Nephron progenitor cell (in vitro differentiated cells): ENCODE results near the gene SERHL2.
"Not testable (repeated sequence)": the region's sequence is repeated elsewhere in the genome, so short reads cannot be mapped to it uniquely, and the experiment has no call there.

Source experiments
- DNase-seq: peaks from one replicate; pipeline ENCODE4 v3.0.0; 2021
- H3K27ac Mint-ChIP-seq: 2 replicates; pipeline ENCODE4 v1.8.0; 2021; ENCODE audit warnings: mild to moderate bottlenecking, moderate library complexity, mixed read lengths
- H3K27me3 Mint-ChIP-seq: 2 replicates; pipeline ENCODE4 v1.8.0; 2021; ENCODE audit warnings: mild to moderate bottlenecking, low read depth, mixed read lengths; ENCODE audit not compliant: poor library complexity
- H3K36me3 Mint-ChIP-seq: 2 replicates; pipeline ENCODE4 v1.8.0; 2021; ENCODE audit warnings: low read depth, mixed read lengths
- H3K4me1 Mint-ChIP-seq: 2 replicates; pipeline ENCODE4 v1.8.0; 2021; ENCODE audit warnings: mixed read lengths
- H3K4me3 Mint-ChIP-seq: 2 replicates; pipeline ENCODE4 v1.8.0; 2021; ENCODE audit warnings: mild to moderate bottlenecking, moderate library complexity, mixed read lengths
- H3K9me3 Mint-ChIP-seq: 2 replicates; pipeline ENCODE4 v1.8.0; 2021; ENCODE audit warnings: mild to moderate bottlenecking, moderate library complexity, mixed read lengths
- TF ChIP-seq, protein P1 (sequence below): fragments of 200-600 bp; sonication (generic); IDR thresholded peaks from 2 replicates; pipeline ENCODE4 v1.5.0; 2021; ENCODE audit warnings: antibody characterized with exemption

SERHL2 gene

GRCh38 chr22:42596863-42597530 is 43.2 kb downstream of the SERHL2 start:
- Mint-ChIP-seq H3K9me3 (no peaks in the 10 kb centered on the region), H3K4me3 (no peak overlapping the region), H3K36me3 (peaks cover 70% of the 10 kb centered on the region), H3K4me1 (no peaks in the 10 kb centered on the region), H3K27me3 (no peaks in the 10 kb centered on the region), H3K27ac (no peak overlapping the region)
- TF ChIP-seq, protein P1, sequence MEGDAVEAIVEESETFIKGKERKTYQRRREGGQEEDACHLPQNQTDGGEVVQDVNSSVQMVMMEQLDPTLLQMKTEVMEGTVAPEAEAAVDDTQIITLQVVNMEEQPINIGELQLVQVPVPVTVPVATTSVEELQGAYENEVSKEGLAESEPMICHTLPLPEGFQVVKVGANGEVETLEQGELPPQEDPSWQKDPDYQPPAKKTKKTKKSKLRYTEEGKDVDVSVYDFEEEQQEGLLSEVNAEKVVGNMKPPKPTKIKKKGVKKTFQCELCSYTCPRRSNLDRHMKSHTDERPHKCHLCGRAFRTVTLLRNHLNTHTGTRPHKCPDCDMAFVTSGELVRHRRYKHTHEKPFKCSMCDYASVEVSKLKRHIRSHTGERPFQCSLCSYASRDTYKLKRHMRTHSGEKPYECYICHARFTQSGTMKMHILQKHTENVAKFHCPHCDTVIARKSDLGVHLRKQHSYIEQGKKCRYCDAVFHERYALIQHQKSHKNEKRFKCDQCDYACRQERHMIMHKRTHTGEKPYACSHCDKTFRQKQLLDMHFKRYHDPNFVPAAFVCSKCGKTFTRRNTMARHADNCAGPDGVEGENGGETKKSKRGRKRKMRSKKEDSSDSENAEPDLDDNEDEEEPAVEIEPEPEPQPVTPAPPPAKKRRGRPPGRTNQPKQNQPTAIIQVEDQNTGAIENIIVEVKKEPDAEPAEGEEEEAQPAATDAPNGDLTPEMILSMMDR = no peak
- DNase-seq = no peak

- Mint-ChIP-seq H3K36me3 (peaks cover 78% of the 10 kb centered on the region), H3K27me3 (no peaks in the 10 kb centered on the region), H3K27ac (no peak overlapping the region), H3K9me3 (peaks cover 13% of the 10 kb centered on the region), H3K4me1 (peaks cover 5% of the 10 kb centered on the region), H3K4me3 (no peak overlapping the region)
- TF ChIP-seq, protein P1 = no peak
- no peak for DNase-seq
Observed at GRCh38 chr22:42601879-42602465, 48.2 kb downstream of the SERHL2 start.

GRCh38 chr22:42602470-42602869 is 48.7 kb downstream of the SERHL2 start:
- peaks cover 78% of the 10 kb centered on the region for H3K36me3 Mint-ChIP-seq
- no peak overlapping the region for H3K27ac Mint-ChIP-seq
- TF ChIP-seq, protein P1 = no peak
- peaks cover 5% of the 10 kb centered on the region for H3K4me1 Mint-ChIP-seq
- peaks cover 18% of the 10 kb centered on the region for H3K9me3 Mint-ChIP-seq
- H3K27me3 Mint-ChIP-seq = no peaks in the 10 kb centered on the region
- no peak for DNase-seq
- no peak overlapping the region for H3K4me3 Mint-ChIP-seq

DNA sequence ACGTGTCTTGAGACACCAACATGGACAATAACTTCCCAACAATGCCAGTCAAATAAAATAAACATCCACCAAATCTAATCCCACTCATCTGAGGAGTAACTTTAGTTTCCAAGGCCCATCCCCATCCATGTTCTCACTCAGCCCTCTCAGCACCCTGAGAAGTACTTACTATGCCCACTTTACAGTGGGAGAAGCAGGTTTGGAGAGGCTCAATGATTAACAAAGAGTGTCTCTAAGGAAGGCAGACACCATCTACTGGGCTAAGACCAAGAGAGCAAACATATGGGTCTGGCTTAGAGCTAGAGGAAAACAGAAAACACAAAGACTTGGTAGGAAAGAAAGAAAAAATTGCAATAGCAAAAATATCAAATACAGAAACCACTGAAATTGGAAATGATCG is 49.7 kb downstream of the SERHL2 start:
- Mint-ChIP-seq H3K27ac (peak overlapping the region; percentile 37), H3K36me3 (peaks cover 85% of the 10 kb centered on the region), H3K27me3 (no peaks in the 10 kb centered on the region), H3K9me3 (peaks cover 25% of the 10 kb centered on the region), H3K4me1 (peaks cover 5% of the 10 kb centered on the region), H3K4me3 (no peak overlapping the region)
- TF ChIP-seq, protein P1 = no peak
- DNase-seq = no peak

- TF ChIP-seq, protein P1 = no peak
- peaks cover 28% of the 10 kb centered on the region for H3K9me3 Mint-ChIP-seq
- no peaks in the 10 kb centered on the region for H3K27me3 Mint-ChIP-seq
- H3K4me3 Mint-ChIP-seq = no peak overlapping the region
- no peak for DNase-seq
- H3K36me3 Mint-ChIP-seq = peaks cover 85% of the 10 kb centered on the region
- H3K4me1 Mint-ChIP-seq = peaks cover 5% of the 10 kb centered on the region
- H3K27ac Mint-ChIP-seq = no peak overlapping the region
Observed at GRCh38 chr22:42604403-42604802, 50.6 kb downstream of the SERHL2 start.

DNA sequence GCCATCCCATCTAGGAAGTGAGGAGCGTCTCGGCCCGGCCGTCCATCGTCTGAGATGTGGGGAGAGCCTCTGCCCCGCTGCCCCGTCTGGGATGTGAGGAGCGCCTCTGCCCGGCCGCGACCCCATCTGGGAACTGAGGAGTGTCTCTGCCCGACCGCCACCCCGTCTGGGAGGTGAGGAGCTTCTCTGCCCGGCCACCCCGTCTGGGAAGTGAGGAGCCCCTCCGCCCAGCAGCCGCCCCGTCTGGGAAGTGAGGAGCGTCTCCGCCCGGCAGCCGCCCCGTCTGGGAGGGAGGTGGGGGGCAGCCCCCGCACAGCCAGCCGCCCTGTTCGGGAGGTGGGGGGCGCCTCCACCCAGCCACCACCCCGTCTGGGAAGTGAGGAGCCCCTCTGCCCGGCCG is 53.9 kb downstream of the SERHL2 start:
- peaks cover 28% of the 10 kb centered on the region for H3K4me1 Mint-ChIP-seq
- DNase-seq, H3K27ac Mint-ChIP-seq, H3K27me3 Mint-ChIP-seq, H3K4me3 Mint-ChIP-seq: not testable (repeated sequence)
- peaks cover 31% of the 10 kb centered on the region for H3K9me3 Mint-ChIP-seq
- peaks cover 85% of the 10 kb centered on the region for H3K36me3 Mint-ChIP-seq
